ES-I3 (cell line): ENCODE data around the gene FTL.
A peak's percentile ranks its signal among the peaks of the same experiment; 100 is the strongest.
"Not testable (repeated sequence)": the region's sequence is repeated elsewhere in the genome, so short reads cannot be mapped to it uniquely, and the experiment has no call there.

Experiments
- H3K36me3 ChIP-seq: 2 replicates; pipeline ENCODE4 v1.6.1; 2013; ENCODE audit warnings: mild to moderate bottlenecking, low read length, control low read depth, moderate library complexity; ENCODE audit not compliant: insufficient read depth
- H3K4me1 ChIP-seq: 2 replicates; pipeline ENCODE4 v1.6.1; 2013; ENCODE audit warnings: mild to moderate bottlenecking, control low read depth, low read length; ENCODE audit not compliant: insufficient read depth
- H3K9ac ChIP-seq: 2 replicates; pipeline ENCODE4 v1.6.1; 2013; ENCODE audit warnings: low read depth, mild to moderate bottlenecking, low read length, moderate library complexity
- H3K9me3 ChIP-seq: 2 replicates; pipeline ENCODE4 v1.6.1; 2013; ENCODE audit warnings: mild to moderate bottlenecking, low read length, moderate library complexity; ENCODE audit not compliant: control insufficient read depth, insufficient read depth

Gene FTL

DNA sequence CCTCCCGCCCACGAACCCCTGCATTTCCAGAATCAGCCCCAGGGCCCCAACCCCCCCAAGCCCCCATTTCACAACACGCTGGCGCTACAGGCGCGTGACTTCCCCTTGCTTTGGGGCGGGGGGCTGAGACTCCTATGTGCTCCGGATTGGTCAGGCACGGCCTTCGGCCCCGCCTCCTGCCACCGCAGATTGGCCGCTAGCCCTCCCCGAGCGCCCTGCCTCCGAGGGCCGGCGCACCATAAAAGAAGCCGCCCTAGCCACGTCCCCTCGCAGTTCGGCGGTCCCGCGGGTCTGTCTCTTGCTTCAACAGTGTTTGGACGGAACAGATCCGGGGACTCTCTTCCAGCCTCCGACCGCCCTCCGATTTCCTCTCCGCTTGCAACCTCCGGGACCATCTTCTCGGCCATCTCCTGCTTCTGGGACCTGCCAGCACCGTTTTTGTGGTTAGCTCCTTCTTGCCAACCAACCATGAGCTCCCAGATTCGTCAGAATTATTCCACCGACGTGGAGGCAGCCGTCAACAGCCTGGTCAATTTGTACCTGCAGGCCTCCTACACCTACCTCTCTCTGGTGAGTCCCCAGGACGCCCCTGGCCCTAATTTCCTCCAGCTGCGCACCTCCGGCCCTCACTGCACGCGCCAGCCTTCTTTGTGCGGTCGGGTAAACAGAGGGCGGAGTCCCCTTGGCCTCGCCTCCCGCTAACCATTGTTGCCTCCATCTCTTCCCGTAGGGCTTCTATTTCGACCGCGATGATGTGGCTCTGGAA lies at the start of gene FTL:
Gene FTL (plus strand): TSS at position 270 of the 766 bp plus-strand sequence. CDS start 199 bp downstream, at position 469.
- Histone ChIP-seq H3K9ac (peak within 1 kb of the TSS; percentile 96), H3K9me3 (peaks cover 4% of the 10 kb centered on the region; the same call in 1 of the 2 replicates), H3K4me1 (peaks cover 7% of the 10 kb centered on the region; the same call in 1 of the 2 replicates), H3K36me3 (peaks cover 9% of the 10 kb centered on the region)

DNA sequence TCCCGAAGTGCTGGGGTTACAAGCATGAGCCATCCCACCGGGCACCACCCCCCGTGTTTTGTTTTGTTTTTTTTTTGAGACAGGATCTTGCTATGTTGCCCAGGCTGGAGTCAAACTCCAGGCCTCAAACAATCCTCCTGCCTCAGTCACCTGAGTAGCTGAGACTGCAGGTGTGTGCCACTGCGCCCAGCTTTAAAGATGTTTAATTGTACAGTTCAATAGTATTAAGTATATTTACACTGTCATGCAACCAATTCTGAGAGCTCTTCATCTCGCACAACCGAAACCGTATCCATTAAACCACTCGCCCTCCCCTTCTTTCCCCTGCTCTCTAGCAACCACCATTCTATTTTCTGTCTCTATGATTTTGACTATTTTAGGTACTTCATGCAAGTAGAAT lies 49.4 kb upstream of the FTL start:
- Histone ChIP-seq H3K36me3 (peaks cover 9% of the 10 kb centered on the region; the same call in 1 of the 2 replicates), H3K9me3 (no peaks in the 10 kb centered on the region), H3K9ac (no peak overlapping the region), H3K4me1 (no peaks in the 10 kb centered on the region)

DNA sequence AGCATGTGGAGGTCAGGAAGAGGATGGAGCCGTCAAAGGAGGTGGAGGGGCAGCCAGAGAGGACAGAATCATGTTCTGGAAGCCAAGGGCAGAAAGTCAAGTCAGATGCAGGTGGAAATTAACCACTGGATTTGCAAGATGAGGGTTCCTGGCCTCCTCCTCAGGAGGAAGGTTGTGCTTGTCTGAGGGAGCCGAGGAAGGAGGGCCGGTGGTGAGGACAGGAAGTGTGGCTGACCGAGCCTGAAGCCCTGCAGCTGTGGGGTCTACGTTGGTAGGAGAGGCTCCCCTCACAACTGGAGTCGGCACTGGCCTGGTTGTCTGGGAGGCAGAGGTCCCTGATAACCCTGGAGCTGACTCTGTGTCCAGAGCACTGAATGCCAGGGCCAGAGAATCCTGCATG lies 47.0 kb upstream of the FTL start:
- peaks cover 8% of the 10 kb centered on the region; the same call in 1 of the 2 replicates for H3K36me3 ChIP-seq
- H3K4me1 ChIP-seq, result no peaks in the 10 kb centered on the region
- H3K9me3 ChIP-seq, result no peaks in the 10 kb centered on the region
- H3K9ac ChIP-seq, result no peak overlapping the region

DNA sequence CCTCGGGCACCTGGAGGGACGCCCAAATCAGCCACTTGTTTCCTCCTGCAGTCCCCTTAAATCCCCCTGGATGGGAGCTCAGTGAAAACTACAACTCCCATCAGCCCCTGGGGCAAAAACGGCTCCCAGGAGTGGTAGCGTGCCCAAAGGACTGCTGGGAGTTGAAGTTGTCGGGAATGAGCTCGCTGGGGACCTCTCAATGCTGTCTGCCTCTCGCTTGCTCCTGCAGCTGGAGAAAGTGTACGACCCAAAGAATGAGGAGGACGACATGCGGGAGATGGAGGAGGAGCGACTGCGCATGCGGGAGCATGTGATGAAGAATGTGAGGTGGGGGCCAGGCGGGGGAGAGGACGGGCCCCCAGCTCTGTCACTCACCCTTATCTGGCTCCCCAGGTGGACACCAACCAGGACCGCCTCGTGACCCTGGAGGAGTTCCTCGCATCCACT lies 46.3 kb upstream of the FTL start:
- peaks cover 3% of the 10 kb centered on the region; the same call in 1 of the 2 replicates for H3K36me3 ChIP-seq
- H3K4me1 ChIP-seq, result no peaks in the 10 kb centered on the region
- H3K9me3 ChIP-seq, result no peaks in the 10 kb centered on the region
- no peak overlapping the region for H3K9ac ChIP-seq

DNA sequence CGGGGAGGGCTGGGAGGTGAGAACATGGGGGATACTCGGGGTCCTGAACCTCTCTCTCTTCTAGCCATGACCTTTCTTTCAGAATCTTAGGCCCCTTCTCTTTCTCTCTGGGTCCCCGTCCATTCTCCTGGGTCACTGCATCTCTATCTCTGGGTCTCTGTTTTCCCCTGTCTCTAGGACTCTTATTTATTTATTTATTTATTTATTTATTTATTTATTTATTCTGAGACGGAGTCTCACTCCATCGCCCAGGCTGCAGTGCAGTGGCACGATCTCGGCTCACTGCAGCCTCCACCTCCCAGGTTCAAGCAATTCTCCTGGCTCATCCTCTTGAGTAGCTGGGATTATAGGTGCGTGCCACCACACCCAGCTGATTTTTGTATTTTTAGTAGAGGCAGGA lies 45.8 kb upstream of the FTL start:
- not testable (repeated sequence) for H3K9ac ChIP-seq, H3K4me1 ChIP-seq, H3K9me3 ChIP-seq, H3K36me3 ChIP-seq

DNA sequence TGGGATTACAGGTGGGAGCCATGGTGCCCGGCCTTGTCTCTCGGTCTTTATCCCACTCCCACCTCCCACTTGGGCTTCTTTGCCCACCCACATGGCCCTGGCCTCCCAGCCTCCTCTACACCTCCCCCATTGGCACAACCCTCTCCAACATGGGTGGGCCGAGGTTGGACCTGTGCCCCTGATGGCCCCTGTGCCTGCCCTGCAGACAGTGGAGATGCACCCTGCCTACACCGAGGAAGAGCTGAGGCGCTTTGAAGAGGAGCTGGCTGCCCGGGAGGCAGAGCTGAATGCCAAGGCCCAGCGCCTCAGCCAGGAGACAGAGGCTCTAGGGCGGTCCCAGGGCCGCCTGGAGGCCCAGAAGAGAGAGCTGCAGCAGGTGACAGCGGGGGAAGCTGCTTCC lies 44.2 kb upstream of the FTL start:
- H3K36me3 ChIP-seq, result peaks cover under 1% of the 10 kb centered on the region; the same call in 1 of the 2 replicates
- no peaks in the 10 kb centered on the region for H3K4me1 ChIP-seq
- no peaks in the 10 kb centered on the region for H3K9me3 ChIP-seq
- no peak overlapping the region for H3K9ac ChIP-seq

DNA sequence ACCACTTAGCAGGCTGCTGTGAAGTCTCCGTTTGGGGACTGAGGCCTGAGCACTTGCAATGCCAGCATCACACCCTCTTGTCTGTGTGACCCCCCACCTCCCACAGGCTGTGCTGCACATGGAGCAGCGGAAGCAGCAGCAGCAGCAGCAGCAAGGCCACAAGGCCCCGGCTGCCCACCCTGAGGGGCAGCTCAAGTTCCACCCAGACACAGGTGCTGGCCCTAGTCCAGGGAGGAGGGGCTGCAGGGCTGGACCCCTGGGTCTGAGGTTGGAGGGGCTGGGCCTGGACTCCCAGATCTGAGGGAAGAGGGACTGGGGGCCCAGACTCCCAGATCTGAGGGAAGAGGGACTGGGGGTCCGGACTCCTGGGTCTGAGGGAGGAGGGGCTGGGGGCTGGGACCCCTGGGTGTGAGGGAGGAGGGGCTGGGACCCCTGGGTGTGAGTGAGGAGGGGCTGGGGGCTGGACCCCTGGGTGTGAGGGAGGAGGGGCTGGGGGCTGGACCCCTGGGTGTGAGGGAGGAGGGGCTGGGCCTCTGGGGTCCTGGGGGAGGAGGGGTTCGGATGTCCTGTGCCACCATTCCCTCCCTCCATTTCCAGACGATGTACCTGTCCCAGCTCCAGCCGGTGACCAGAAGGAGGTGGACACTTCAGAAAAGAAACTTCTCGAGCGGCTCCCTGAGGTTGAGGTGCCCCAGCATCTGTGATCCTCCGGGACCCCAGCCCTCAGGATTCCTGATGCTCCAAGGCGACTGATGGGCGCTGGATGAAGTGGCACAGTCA lies 43.2 kb upstream of the FTL start:
- Histone ChIP-seq H3K36me3 (no peaks in the 10 kb centered on the region; the same call in 1 of the 2 replicates), H3K9me3 (no peaks in the 10 kb centered on the region), H3K9ac (no peak overlapping the region), H3K4me1 (no peaks in the 10 kb centered on the region)

DNA sequence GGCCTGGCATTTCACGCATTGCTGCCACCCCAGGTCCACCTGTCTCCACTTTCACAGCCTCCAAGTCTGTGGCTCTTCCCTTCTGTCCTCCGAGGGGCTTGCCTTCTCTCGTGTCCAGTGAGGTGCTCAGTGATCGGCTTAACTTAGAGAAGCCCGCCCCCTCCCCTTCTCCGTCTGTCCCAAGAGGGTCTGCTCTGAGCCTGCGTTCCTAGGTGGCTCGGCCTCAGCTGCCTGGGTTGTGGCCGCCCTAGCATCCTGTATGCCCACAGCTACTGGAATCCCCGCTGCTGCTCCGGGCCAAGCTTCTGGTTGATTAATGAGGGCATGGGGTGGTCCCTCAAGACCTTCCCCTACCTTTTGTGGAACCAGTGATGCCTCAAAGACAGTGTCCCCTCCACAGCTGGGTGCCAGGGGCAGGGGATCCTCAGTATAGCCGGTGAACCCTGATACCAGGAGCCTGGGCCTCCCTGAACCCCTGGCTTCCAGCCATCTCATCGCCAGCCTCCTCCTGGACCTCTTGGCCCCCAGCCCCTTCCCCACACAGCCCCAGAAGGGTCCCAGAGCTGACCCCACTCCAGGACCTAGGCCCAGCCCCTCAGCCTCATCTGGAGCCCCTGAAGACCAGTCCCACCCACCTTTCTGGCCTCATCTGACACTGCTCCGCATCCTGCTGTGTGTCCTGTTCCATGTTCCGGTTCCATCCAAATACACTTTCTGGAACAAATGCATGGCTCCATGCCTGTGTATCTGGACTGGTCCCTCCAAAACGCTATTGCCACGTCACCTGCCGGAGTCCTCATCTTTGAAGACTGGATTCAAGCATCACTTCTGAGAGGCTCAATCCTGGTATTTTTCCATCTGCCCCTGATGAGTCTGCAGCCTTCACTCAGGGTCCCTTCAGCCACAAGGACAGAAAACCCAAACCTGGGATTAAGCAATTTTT lies 42.3 kb upstream of the FTL start:
- Histone ChIP-seq H3K9me3 (no peaks in the 10 kb centered on the region), H3K36me3 (no peaks in the 10 kb centered on the region; the same call in 1 of the 2 replicates), H3K4me1 (no peaks in the 10 kb centered on the region), H3K9ac (no peak overlapping the region)

DNA sequence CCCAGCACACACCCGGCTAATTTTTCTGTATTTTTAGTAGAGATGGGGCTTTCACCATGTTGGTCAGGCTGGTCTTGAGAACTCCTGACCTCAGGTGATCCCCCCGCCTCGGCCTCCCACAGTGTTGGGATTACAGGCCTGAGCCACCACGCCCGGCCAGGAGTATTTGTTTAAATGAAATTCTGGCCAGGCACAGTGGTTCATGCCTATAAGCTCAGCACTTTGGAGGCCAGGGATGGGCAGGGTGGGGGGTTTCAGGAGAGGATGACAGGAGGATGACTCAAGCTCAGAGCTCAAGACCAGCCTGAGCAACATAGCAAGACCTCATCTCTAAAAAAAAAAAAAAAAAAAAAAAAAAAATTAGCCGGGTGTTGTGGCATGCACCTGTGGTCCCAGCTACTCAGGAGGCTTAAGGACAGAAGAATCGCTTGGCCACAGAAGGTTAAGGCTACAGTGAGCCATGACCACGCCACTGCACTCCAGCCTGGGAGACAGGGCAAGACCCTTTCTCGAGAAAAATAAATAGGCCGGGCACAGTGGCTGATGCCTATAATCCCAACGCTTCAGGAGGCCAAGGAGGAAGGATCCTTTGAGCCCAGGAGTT lies 39.8 kb upstream of the FTL start:
- no peaks in the 10 kb centered on the region for H3K4me1 ChIP-seq
- H3K9me3 ChIP-seq, result no peaks in the 10 kb centered on the region
- no peak overlapping the region for H3K9ac ChIP-seq
- H3K36me3 ChIP-seq, result no peaks in the 10 kb centered on the region; the same call in 1 of the 2 replicates

DNA sequence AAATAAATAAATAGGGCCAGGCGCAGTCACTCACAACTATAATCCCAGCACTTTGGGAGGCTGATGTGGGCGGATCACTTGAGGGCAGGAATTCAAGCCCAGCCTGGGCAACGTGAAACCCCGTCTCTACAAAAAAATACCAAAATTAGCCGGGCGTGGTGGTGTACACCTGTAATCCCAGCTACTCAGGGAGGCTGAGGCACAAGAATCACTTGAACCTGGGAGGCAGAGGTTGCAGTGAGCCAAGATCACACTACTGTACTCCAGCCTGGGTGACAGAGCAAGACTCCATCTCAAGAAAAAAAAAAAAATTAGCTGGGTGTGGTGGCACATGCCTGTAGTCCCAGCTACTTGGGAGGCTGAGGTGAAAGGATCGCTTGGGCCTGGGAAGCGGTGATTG lies 39.2 kb upstream of the FTL start:
- not testable (repeated sequence) for H3K4me1 ChIP-seq, H3K9ac ChIP-seq, H3K36me3 ChIP-seq, H3K9me3 ChIP-seq

DNA sequence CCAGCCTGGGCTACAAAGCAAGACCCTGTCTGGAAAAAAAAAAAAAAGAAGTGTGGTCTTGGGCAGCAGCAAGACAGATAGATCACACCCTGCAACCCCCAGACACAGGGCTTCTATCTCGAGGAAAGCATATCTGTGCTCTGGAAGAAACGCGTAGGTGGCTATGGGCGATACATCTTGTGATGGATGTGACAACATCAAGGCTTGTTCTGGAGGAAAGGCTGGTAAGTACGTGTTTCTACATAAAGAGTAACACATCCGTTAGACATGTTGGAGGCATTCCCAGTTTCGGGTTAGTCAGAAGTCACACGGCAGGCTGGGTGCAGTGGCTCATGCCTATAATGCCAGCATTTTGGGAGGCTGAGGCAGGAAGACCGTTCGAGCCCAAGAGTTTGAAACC lies 38.2 kb upstream of the FTL start:
- Histone ChIP-seq H3K36me3 (no peaks in the 10 kb centered on the region; the same call in 1 of the 2 replicates), H3K9me3 (no peaks in the 10 kb centered on the region), H3K4me1 (no peaks in the 10 kb centered on the region), H3K9ac (no peak overlapping the region)

DNA sequence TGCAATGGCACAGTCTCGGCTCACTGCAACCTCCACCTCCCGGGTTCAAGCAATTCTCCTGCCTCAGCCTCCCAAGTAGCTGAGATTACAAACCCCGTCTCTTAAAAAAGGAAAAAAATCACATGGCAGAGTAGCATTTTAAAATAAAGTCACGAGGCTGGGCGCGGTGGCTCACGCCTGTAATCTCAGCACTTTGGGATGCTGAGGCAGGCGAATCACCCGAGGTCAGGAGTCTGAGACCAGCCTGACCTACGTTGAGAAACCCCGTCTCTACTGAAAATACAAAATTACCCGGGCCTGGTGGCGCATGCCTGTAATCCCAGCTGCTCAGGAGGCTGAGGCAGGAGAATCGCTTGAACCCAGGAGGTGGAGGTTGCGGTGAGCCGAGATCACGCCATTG lies 37.4 kb upstream of the FTL start:
- not testable (repeated sequence) for H3K4me1 ChIP-seq, H3K9ac ChIP-seq, H3K9me3 ChIP-seq, H3K36me3 ChIP-seq

DNA sequence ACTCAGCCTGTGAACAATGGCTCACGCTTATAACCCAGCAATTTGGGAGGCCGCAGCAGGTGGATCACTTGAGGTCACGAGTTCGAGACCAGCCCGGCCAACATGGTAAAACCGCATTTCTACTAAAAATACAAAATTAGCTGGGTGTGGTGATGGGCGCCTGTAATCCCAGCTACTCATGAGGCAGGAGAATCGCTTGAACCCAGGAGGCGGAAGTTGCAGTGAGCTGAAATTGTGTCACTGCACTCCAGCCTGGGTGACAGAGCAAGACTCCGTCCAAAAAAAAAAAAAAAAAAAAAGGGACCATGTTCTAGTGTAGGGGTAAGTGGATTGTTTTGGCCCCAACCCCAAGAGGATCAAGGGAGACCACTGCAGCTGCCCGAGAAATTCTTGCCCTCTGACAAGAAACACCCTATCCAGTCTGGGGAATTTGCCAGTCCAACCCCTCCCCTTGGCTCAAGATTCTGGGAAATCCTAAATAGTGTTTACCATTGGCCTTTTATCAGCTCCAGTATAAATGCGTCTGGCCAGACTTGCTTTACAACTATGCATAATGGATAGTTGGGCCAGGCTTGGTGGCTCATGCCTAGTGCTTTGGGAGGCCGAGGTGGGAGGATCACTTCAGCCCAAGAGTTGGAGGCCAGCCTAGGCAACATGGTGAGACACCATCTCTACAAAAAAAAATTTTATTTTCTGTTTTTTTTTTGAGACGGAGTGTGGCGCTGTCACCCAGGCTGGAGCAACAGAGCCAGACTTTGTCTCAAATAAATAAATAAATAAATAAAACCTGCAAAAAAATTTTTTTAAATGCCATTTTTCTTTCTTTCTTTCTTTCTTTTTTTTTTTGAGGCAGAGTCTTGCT lies 36.7 kb upstream of the FTL start:
- Histone ChIP-seq H3K9ac (no peak overlapping the region), H3K9me3 (no peaks in the 10 kb centered on the region), H3K36me3 (no peaks in the 10 kb centered on the region), H3K4me1 (peaks cover 8% of the 10 kb centered on the region; the same call in 1 of the 2 replicates)
